GM12878 (cell line): ENCODE measurements around the gene FCER2. TPM values are rescaled to one million over a fixed set of nuclear protein-coding genes. Genes with fewer than 3 reads are reported as not detected.

ENCODE experiments used
- BCL11A ChIP-seq: IDR thresholded peaks from 2 replicates; pipeline ENCODE4 v1.6.1; 2011; ENCODE audit warnings: low read depth, low read length
- CEBPB ChIP-seq, 2 experiments: fragments of 150-350 bp in 1 of 2; IDR thresholded peaks; 2 replicates each; pipeline ENCODE4 v1.6.1; 2012 to 2014; ENCODE audit warnings: low read depth in 2 of 2, low read length in 2 of 2, borderline replicate concordance in 1 of 2, inconsistent platforms in 1 of 2
- ESRRA ChIP-seq: IDR thresholded peaks from 2 replicates; pipeline ENCODE4 v1.6.1; 2012; ENCODE audit warnings: mild to moderate bottlenecking, low read length, improper control_type of control experiment
- FOXM1 ChIP-seq: IDR thresholded peaks from 2 replicates; pipeline ENCODE4 v1.6.1; 2012; ENCODE audit warnings: low read depth, mild to moderate bottlenecking, inconsistent platforms, low read length, moderate library complexity
- HCFC1 ChIP-seq: fragments of 150-350 bp; IDR thresholded peaks from 2 replicates; pipeline ENCODE4 v1.6.1; 2014; ENCODE audit warnings: low read length
- HDAC2 ChIP-seq: fragments of 200-600 bp; sonication (generic); IDR thresholded peaks from 2 replicates; pipeline ENCODE4 v1.6.1; 2017
- HDAC6 ChIP-seq: fragments of 200-600 bp; sonication (generic); IDR thresholded peaks from one replicate; pipeline ENCODE4 v1.8.0; 2017; ENCODE audit warnings: antibody characterized with exemption; ENCODE audit not compliant: unreplicated experiment
- IKZF1 ChIP-seq: fragments of 450-650 bp; conservative IDR thresholded peaks from 2 replicates; pipeline ENCODE4 v1.6.1; 2017; ENCODE audit warnings: antibody characterized with exemption, mild to moderate bottlenecking
- JUNB ChIP-seq: IDR thresholded peaks from 2 replicates; pipeline ENCODE4 v1.6.1; 2016; ENCODE audit warnings: antibody characterized with exemption, mild to moderate bottlenecking
- LARP7 ChIP-seq: fragments of 450-650 bp; IDR thresholded peaks from 2 replicates; pipeline ENCODE4 v1.6.1; 2017; ENCODE audit warnings: mild to moderate bottlenecking
- MYC ChIP-seq: IDR thresholded peaks from 2 replicates; pipeline ENCODE4 v1.6.1; 2011; ENCODE audit warnings: mild to moderate bottlenecking, low read length, moderate library complexity, inconsistent platforms; ENCODE audit not compliant: insufficient read depth, insufficient replicate concordance, insufficient read length, severe bottlenecking
- PBX3 ChIP-seq: IDR thresholded peaks from 2 replicates; pipeline ENCODE4 v1.6.1; 2011; ENCODE audit warnings: mild to moderate bottlenecking, low read depth, low read length, moderate library complexity; ENCODE audit not compliant: insufficient replicate concordance
- POLR2A ChIP-seq: IDR thresholded peaks from 2 replicates; pipeline ENCODE4 v1.6.1; 2011; ENCODE audit warnings: low read depth, mild to moderate bottlenecking, low read length
- RB1 ChIP-seq: fragments of 450-650 bp; formaldehyde crosslinking; IDR thresholded peaks from 2 replicates; pipeline ENCODE4 v1.6.1; 2017; ENCODE audit warnings: mild to moderate bottlenecking, borderline replicate concordance
- SP1 ChIP-seq: IDR thresholded peaks from one replicate; pipeline ENCODE4 v1.6.1; 2011; ENCODE audit warnings: low read depth, low read length
- SREBF1 ChIP-seq: IDR thresholded peaks from 2 replicates; pipeline ENCODE4 v1.6.1; 2012; ENCODE audit warnings: mild to moderate bottlenecking, low read length
- STAT1 ChIP-seq: fragments of 450-650 bp; conservative IDR thresholded peaks from 2 replicates; pipeline ENCODE4 v1.6.1; 2014; ENCODE audit warnings: antibody characterized with exemption, mild to moderate bottlenecking
- SUPT20H ChIP-seq: IDR thresholded peaks from 2 replicates; pipeline ENCODE4 v1.6.1; 2011; ENCODE audit warnings: low read depth, mild to moderate bottlenecking, low read length, moderate library complexity, borderline replicate concordance; ENCODE audit not compliant: control insufficient read depth
- TCF7 ChIP-seq: IDR thresholded peaks from 2 replicates; pipeline ENCODE4 v1.6.1; 2014; ENCODE audit warnings: antibody characterized with exemption, borderline replicate concordance
- ZBED1 ChIP-seq: IDR thresholded peaks from 2 replicates; pipeline ENCODE4 v1.6.1; 2016; ENCODE audit warnings: borderline replicate concordance
- ZNF384 ChIP-seq: IDR thresholded peaks from 2 replicates; pipeline ENCODE4 v1.6.1; 2012; ENCODE audit warnings: low read depth, mild to moderate bottlenecking, low read length, improper control_type of control experiment, borderline replicate concordance
- ZNF592 ChIP-seq: fragments of 450-650 bp; IDR thresholded peaks from 2 replicates; pipeline ENCODE4 v1.6.1; 2017; ENCODE audit warnings: mild to moderate bottlenecking, moderate library complexity
- ZZZ3 ChIP-seq: IDR thresholded peaks from 2 replicates; pipeline ENCODE4 v1.6.1; 2011; ENCODE audit warnings: low read depth; ENCODE audit not compliant: control insufficient read depth, insufficient read length
- polyA plus RNA-seq, 11 experiments: library from polyadenylated mRNA; depleted of rRNA in 4 of 11; unstranded in 6 of 11; stranded (reverse) in 5 of 11; fragments of >200 nt; fragmentation: Nextera tagmentation in 4 of 11; fragmentation: Illumina TruSeq in 1 of 11; extraction: Ambion mirVana in 4 of 11; extraction: Trizol in 1 of 11; gene quantifications; 1 replicate in 1 of 11; 2 replicates in 10 of 11; pipeline versions ENCODE4 v1.2.1 to v1.2.3, GENCODE V29; 2011 to 2016; ENCODE audit warnings: inconsistent platforms in 2 of 11, missing spikeins in 2 of 11, low read depth in 1 of 11
- total RNA-seq, 4 experiments: library from RNA; depleted of rRNA in 3 of 4; stranded (reverse); fragments of >200 nt in 3 of 4; fragmentation: Illumina TruSeq in 1 of 4; extraction: Trizol in 1 of 4; gene quantifications; 2 replicates each; pipeline versions ENCODE4 v1.2.1 to v1.2.3, GENCODE V29; 2013 to 2021
- TF ChIP-seq, protein P1 (sequence below): fragments of 450-650 bp; IDR thresholded peaks from 2 replicates; pipeline ENCODE4 v1.6.1; 2014; ENCODE audit warnings: mild to moderate bottlenecking
- TF ChIP-seq, protein P2 (sequence below): IDR thresholded peaks from 2 replicates; pipeline ENCODE4 v1.6.1; 2011; ENCODE audit warnings: low read depth, mild to moderate bottlenecking, low read length, moderate library complexity, borderline replicate concordance; ENCODE audit errors: extremely low read depth

Gene FCER2
- total and polyA plus RNA-seq, 10 of the 15 experiments (the other 5 are each of a cell fraction or from before 2014, with no cell fraction given): 44.0 to 424 (median 241) TPM

GRCh38 chr19:7705387-7706187 is 3.7 kb upstream of the FCER2 start (continued):
- TF ChIP-seq SREBF1 (no peak), ZBED1 (peak; percentile 90), HCFC1 (no peak), ZNF384 (no peak), MYC (no peak), PBX3 (no peak), CEBPB (IDR thresholded peaks at IDR 0.05; ENCODE audit: borderline replicate concordance in 1 of 2, low read depth in 2 of 2, low read length in 2 of 2) (no peak), SP1 (peak; percentile 87), SUPT20H (no peak), STAT1 (no peak), HDAC2 (no peak), ZNF592 (no peak), ESRRA (0 out of 2 replicates have a peak, but pooled peaks have one; percentile 34), IKZF1 (peak; percentile 98), ZZZ3 (no peak), POLR2A (peak; percentile 63; the same call in 1 of the 2 replicates), BCL11A (peak; percentile 95), HDAC6 (no peak), LARP7 (no peak), RB1 (no peak), JUNB (peak; percentile 58; the same call in 1 of the 2 replicates), TCF7 (no peak), FOXM1 (peak; percentile 97)
- TF ChIP-seq, protein P1, sequence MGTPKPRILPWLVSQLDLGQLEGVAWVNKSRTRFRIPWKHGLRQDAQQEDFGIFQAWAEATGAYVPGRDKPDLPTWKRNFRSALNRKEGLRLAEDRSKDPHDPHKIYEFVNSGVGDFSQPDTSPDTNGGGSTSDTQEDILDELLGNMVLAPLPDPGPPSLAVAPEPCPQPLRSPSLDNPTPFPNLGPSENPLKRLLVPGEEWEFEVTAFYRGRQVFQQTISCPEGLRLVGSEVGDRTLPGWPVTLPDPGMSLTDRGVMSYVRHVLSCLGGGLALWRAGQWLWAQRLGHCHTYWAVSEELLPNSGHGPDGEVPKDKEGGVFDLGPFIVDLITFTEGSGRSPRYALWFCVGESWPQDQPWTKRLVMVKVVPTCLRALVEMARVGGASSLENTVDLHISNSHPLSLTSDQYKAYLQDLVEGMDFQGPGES: no peak
- TF ChIP-seq, protein P2, sequence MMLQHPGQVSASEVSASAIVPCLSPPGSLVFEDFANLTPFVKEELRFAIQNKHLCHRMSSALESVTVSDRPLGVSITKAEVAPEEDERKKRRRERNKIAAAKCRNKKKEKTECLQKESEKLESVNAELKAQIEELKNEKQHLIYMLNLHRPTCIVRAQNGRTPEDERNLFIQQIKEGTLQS: no peak
